Daoy (cell line): ENCODE results near the gene GREB1. TPM values are rescaled to one million over a fixed set of nuclear protein-coding genes. Genes with fewer than 3 reads are reported as not detected.
A peak's percentile ranks its signal among the peaks of the same experiment; 100 is the strongest.

Source experiments
- DNase-seq: peaks from one replicate; pipeline ENCODE4 v3.0.0-alpha.2; 2015; ENCODE audit warnings: low read depth
- total RNA-seq: library from RNA; depleted of rRNA; stranded (reverse); fragments of >200 nt; shearing (Covaris generic); gene quantifications from 2 replicates; pipeline ENCODE4 v1.2.3, GENCODE V29; 2014

The GREB1 gene
- total RNA-seq, 1 experiment from 2014 or later: 0.91 TPM

GRCh38 chr2:11540148-11540995 lies 6.5 kb downstream of the GREB1 start:
- no peak for DNase-seq

GRCh38 chr2:11540996-11541692 lies 7.3 kb downstream of the GREB1 start:
- no peak for DNase-seq

- DNase-seq: no peak
Measured at GRCh38 chr2:11541693-11542274, 7.9 kb downstream of the GREB1 start.

GRCh38 chr2:11542275-11542819 lies 8.5 kb downstream of the GREB1 start:
- DNase-seq: no peak

- no peak for DNase-seq
Measured at GRCh38 chr2:11543337-11544216, 9.7 kb downstream of the GREB1 start.

- no peak for DNase-seq
Measured at GRCh38 chr2:11546072-11546471, 12.2 kb downstream of the GREB1 start.

- DNase-seq: no peak
Measured at GRCh38 chr2:11547912-11548497, 14.2 kb downstream of the GREB1 start.

GRCh38 chr2:11550302-11550701 lies 16.5 kb downstream of the GREB1 start:
- no peak for DNase-seq

GRCh38 chr2:11550901-11551568 lies 17.2 kb downstream of the GREB1 start:
- no peak for DNase-seq

- DNase-seq: no peak
Measured at GRCh38 chr2:11551569-11552259, 17.9 kb downstream of the GREB1 start.

- DNase-seq: no peak
Measured at GRCh38 chr2:11552260-11552638, 18.4 kb downstream of the GREB1 start.

- DNase-seq: peak; percentile 72
Measured at GRCh38 chr2:11553661-11554398, 20.0 kb downstream of the GREB1 start.

GRCh38 chr2:11554399-11554716 lies 20.5 kb downstream of the GREB1 start:
- no peak for DNase-seq

- no peak for DNase-seq
Measured at GRCh38 chr2:11556101-11556806, 22.4 kb downstream of the GREB1 start.

- DNase-seq: no peak
Measured at GRCh38 chr2:11558214-11558886, 24.5 kb downstream of the GREB1 start.

- DNase-seq: no peak
Measured at GRCh38 chr2:11559066-11559785, 25.4 kb downstream of the GREB1 start.

GRCh38 chr2:11559786-11560155 lies 25.9 kb downstream of the GREB1 start:
- DNase-seq: no peak

GRCh38 chr2:11560806-11561205 lies 27.0 kb downstream of the GREB1 start:
- no peak for DNase-seq
